Right atrium auricular region (tissue), 2 donors: ENCODE measurements around the gene NRXN3. TPM values are rescaled to one million over a fixed set of nuclear protein-coding genes. Genes with fewer than 3 reads are reported as not detected.

Source experiments
- DNase-seq: peaks from one replicate; pipeline ENCODE4 v3.0.0-alpha.2; 2019; ENCODE audit warnings: low spot score
- H3K27ac ChIP-seq, 2 donors: fragments of 200-600 bp; sonication (generic); 1 replicate in 1 of 2; 2 replicates in 1 of 2; pipeline ENCODE4 v1.5.1; 2016 to 2019
- H3K27me3 ChIP-seq, 2 donors: fragments of 200-600 bp; sonication (generic); one replicate each; pipeline versions ENCODE4 v1.5.1 to v1.6.0; 2017 to 2019
- H3K36me3 ChIP-seq: fragments of 200-600 bp; sonication (generic); one replicate; pipeline ENCODE4 v1.5.1; 2016
- H3K4me1 ChIP-seq, 2 donors: fragments of 200-600 bp; sonication (generic); one replicate each; pipeline versions ENCODE4 v1.5.1 to v1.6.0; 2017 to 2019
- H3K4me3 ChIP-seq, 2 donors: fragments of 200-600 bp; sonication (generic); 1 replicate in 1 of 2; 2 replicates in 1 of 2; pipeline ENCODE4 v1.5.1; 2017 to 2019; ENCODE audit warnings: mild to moderate bottlenecking in 1 of 2, moderate library complexity in 1 of 2
- H3K9me3 ChIP-seq, 2 donors: fragments of 200-600 bp; sonication (generic); one replicate each; pipeline ENCODE4 v1.5.1; 2019
- total RNA-seq, 2 donors: library from RNA; depleted of rRNA; stranded (reverse); fragments of >200 nt; gene quantifications; one replicate each; pipeline ENCODE4 v1.1.0, GENCODE V29; 2016
- TF ChIP-seq, protein P1 (sequence below), 2 donors: fragments of 200-600 bp; sonication (generic); IDR thresholded peaks; one replicate each; pipeline ENCODE4 v1.5.1; 2019; ENCODE audit warnings: antibody characterized with exemption in 2 of 2

Gene NRXN3
- total RNA-seq, 2 donors from 2014 or later, result 2.0 to 2.3 TPM

DNA sequence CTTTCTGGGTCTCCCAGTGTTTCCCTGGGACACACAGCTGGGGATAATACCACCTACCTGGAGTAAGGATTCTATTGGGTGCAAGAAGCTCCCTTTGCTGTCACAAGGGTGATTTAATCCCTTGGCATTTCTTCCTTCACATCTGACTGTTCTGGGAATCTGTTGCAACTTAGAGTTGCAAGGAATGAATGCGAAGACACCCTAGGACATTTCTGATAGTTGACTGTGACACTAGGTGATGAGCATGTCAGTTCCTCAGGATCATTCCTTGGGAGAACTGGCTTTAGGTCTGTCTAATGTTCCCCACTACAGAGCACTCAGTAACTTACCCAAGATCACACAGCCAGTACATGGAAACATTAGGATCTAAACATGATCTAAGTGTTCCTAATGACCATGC lies 593.6 kb downstream of the NRXN3 start:
- no peaks in the 10 kb centered on the region for H3K9me3 ChIP-seq
- no peak overlapping the region for H3K27ac ChIP-seq
- H3K36me3 ChIP-seq, result no peaks in the 10 kb centered on the region
- H3K4me1 ChIP-seq, result no peaks in the 10 kb centered on the region
- TF ChIP-seq, protein P1, sequence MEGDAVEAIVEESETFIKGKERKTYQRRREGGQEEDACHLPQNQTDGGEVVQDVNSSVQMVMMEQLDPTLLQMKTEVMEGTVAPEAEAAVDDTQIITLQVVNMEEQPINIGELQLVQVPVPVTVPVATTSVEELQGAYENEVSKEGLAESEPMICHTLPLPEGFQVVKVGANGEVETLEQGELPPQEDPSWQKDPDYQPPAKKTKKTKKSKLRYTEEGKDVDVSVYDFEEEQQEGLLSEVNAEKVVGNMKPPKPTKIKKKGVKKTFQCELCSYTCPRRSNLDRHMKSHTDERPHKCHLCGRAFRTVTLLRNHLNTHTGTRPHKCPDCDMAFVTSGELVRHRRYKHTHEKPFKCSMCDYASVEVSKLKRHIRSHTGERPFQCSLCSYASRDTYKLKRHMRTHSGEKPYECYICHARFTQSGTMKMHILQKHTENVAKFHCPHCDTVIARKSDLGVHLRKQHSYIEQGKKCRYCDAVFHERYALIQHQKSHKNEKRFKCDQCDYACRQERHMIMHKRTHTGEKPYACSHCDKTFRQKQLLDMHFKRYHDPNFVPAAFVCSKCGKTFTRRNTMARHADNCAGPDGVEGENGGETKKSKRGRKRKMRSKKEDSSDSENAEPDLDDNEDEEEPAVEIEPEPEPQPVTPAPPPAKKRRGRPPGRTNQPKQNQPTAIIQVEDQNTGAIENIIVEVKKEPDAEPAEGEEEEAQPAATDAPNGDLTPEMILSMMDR (IDR thresholded peaks at IDR 0.05), result no peak
- H3K4me3 ChIP-seq, result no peak overlapping the region
- DNase-seq, result no peak
- no peaks in the 10 kb centered on the region for H3K27me3 ChIP-seq

DNA sequence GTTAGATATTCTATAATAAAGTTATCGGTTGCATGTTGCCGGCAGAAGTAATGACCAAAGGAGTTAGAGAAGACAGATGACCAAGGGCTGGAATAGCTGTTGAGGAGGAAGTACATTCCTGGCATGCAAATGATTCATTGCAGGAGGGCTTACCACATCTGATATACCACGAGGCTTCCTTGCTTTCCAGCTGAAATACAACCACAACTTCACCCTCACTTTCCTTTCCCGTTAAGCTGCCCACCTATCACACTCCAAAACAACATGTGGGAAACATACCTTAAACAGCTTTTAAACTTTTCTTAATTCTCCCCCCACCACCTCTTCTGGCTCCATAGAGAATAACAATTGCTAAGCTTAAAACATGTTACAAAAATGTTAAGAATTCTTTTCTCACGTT lies 594.1 kb downstream of the NRXN3 start:
- Histone ChIP-seq H3K27me3 (no peaks in the 10 kb centered on the region), H3K9me3 (no peaks in the 10 kb centered on the region), H3K36me3 (no peaks in the 10 kb centered on the region), H3K27ac (no peak overlapping the region), H3K4me1 (no peaks in the 10 kb centered on the region), H3K4me3 (no peak overlapping the region)
- no peak for DNase-seq
- TF ChIP-seq, protein P1 (IDR thresholded peaks at IDR 0.05), result no peak

DNA sequence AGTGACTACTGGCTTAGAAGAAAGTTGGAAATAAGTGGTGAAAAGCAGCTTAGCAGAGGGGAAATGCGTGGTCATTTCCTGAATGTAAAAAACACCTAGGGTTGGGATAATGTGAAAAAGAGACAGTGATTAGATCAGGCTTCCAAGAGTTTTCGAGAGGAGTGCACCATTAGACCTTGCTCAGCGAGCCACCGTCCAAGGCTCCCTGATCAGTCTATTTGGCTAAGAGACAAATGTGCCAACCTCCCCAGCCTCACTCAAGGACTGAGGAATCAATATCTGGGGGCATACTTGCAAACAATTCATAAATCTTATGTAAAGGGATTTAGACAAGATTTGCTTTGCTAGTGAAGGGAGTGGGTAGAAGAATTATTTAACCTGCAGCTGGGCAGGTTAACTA lies 594.5 kb downstream of the NRXN3 start:
- no peaks in the 10 kb centered on the region for H3K27me3 ChIP-seq
- no peaks in the 10 kb centered on the region for H3K4me1 ChIP-seq
- DNase-seq, result no peak
- no peaks in the 10 kb centered on the region for H3K9me3 ChIP-seq
- no peaks in the 10 kb centered on the region for H3K36me3 ChIP-seq
- TF ChIP-seq, protein P1 (IDR thresholded peaks at IDR 0.05), result no peak
- H3K27ac ChIP-seq, result no peak overlapping the region
- no peak overlapping the region for H3K4me3 ChIP-seq

DNA sequence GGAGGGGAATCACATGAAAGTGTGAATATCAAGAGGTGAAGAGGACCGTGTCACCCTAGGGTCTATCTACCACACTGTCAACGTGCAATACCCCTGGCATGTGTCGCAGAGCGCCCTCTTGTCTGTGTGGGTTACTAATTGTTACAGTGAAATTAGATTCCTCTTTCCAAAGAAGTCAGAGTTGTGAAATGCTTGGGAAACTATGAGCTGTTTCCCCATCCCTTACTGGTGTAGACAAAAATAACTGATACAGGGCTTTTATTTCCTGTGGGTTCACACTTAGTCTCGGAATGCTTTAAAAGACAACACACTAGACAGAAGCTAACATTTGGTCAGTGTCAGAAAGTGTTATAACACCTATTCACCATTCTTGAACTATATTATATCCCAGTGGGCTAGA lies 597.3 kb downstream of the NRXN3 start:
- Histone ChIP-seq H3K36me3 (no peaks in the 10 kb centered on the region), H3K4me3 (no peak overlapping the region), H3K27ac (no peak overlapping the region), H3K27me3 (no peaks in the 10 kb centered on the region), H3K9me3 (no peaks in the 10 kb centered on the region), H3K4me1 (no peaks in the 10 kb centered on the region)
- TF ChIP-seq, protein P1 (IDR thresholded peaks at IDR 0.05), result no peak
- DNase-seq, result no peak

DNA sequence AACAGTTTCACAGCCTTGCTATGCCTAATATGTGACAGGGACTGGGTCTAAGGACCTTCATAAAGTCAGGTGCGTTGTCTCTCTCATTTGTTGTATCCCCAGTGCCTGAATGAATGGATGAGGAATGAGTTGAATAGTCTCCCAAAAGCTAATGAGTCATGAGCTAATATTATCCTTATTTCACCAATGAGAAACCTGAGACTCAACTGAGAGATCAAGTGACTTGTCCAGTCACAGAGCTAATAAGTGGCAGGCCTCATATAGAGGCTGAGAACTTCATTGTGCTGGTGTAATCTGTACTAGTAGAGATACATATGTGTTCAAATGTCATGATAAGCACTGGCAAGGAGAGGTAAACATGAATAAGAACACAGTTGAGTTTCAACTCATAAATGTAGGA lies 612.4 kb downstream of the NRXN3 start:
- TF ChIP-seq, protein P1 (IDR thresholded peaks at IDR 0.05), result no peak
- Histone ChIP-seq H3K27me3 (no peaks in the 10 kb centered on the region), H3K27ac (no peak overlapping the region), H3K4me1 (no peaks in the 10 kb centered on the region), H3K9me3 (peaks cover 0 to 4% of the 10 kb centered on the region in 2 donors), H3K36me3 (no peaks in the 10 kb centered on the region), H3K4me3 (no peak overlapping the region)
- DNase-seq, result no peak

DNA sequence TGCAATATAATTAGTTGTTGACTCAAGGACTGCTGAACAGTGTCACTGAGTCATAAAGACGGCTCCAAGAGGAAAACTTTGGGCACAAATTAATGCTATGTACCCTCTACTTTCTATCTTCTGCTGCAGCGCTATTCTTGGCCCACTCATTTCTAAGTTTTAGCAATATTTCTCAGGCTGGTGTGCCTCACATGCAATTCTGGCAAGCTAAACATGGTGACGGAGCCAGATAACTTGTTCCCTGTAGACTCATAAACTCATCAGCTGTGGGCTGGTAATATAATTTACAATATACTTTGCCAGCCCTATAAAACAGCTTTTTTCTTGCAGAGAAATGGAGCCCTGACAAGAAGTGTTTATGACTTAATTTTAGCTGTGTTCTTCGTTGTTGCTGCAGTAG lies 615.1 kb downstream of the NRXN3 start:
- Histone ChIP-seq H3K36me3 (no peaks in the 10 kb centered on the region), H3K4me1 (no peaks in the 10 kb centered on the region), H3K4me3 (no peak overlapping the region), H3K27me3 (no peaks in the 10 kb centered on the region), H3K9me3 (peaks cover 0 to 4% of the 10 kb centered on the region in 2 donors), H3K27ac (no peak overlapping the region)
- TF ChIP-seq, protein P1 (IDR thresholded peaks at IDR 0.05), result no peak
- DNase-seq, result no peak
